GM12875 (cell line): ENCODE data around the gene ZNF341.

ENCODE experiments used
- H3K4me3 ChIP-seq: one replicate; pipeline ENCODE4 v1.5.1; 2011; ENCODE audit warnings: low read depth, low read length, control low read depth
- TF ChIP-seq, protein P1 (sequence below): IDR thresholded peaks from 2 replicates; pipeline ENCODE4 v1.5.1; 2011; ENCODE audit warnings: low read depth, mild to moderate bottlenecking, control low read depth, inconsistent platforms, low read length, moderate library complexity, borderline replicate concordance; ENCODE audit not compliant: insufficient read depth

The ZNF341 gene

DNA sequence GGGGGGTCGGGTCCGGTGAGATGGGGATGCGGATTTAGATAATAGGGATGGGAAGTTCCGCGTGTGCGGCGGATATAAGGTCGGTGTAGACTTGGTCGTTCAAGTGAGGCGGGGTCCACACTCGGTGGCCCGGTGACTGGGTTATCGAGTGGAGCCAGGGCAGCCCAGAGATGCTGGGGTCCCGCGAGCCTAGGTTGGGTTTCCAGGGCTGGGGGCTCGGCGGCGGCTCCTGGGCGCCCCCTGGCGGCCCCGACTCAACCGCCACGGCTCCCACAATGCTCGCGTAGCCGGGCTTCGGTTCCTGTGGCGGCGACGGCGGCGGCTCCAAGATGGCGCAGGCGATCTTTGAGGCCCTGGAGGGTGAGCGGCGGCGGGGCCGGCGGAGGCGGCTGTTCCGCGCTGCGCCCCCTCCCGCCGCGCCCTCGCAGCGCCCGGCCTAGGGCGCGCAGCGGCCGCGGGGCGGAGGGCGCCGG, at the start of gene ZNF341:
ZNF341 (plus strand) TSS at position 304 of the 473 bp plus-strand sequence; CDS start at position 330, 26 bp downstream.
- TF ChIP-seq, protein P1, sequence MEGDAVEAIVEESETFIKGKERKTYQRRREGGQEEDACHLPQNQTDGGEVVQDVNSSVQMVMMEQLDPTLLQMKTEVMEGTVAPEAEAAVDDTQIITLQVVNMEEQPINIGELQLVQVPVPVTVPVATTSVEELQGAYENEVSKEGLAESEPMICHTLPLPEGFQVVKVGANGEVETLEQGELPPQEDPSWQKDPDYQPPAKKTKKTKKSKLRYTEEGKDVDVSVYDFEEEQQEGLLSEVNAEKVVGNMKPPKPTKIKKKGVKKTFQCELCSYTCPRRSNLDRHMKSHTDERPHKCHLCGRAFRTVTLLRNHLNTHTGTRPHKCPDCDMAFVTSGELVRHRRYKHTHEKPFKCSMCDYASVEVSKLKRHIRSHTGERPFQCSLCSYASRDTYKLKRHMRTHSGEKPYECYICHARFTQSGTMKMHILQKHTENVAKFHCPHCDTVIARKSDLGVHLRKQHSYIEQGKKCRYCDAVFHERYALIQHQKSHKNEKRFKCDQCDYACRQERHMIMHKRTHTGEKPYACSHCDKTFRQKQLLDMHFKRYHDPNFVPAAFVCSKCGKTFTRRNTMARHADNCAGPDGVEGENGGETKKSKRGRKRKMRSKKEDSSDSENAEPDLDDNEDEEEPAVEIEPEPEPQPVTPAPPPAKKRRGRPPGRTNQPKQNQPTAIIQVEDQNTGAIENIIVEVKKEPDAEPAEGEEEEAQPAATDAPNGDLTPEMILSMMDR: peak; percentile 87
- H3K4me3 ChIP-seq: peak within 1 kb of the TSS; percentile 55

DNA sequence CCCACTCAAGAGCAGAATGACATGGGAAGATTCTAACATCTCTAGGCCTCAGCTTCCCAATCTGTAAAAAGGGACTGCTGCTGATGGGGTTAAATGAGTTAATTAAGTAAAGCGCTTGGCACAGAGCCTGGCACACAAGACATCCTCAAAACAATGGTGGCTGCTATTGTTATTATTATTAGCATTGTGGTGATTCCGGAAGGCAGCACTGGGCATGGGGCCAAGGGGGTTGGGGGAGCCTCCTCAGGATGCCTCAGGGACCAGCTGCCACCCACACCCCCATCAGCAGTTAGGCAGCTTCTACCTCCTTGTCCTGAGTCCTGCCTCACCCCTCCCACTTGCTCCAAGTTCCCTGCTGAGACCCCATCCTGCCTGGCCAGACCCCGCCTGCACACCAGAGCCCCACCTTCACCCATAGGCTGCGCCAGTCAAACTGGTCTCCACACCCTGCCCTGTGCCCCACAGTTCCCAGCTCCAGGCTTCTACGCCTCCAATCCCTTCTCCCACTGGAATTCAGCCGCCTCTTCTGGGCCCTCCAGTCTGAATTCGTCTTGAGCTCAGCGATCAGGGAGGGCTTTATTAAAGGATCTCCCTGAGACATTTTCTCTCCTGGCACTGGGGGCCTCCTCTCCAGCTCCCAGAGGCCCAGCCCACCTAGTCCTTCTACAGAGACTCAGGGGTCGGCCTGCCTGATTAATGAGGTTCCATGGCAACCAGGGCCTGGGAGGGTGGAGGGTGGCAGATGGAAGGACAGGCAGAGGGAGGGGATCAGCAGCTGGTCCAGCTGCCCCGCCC, 47.1 kb upstream of the ZNF341 start:
- TF ChIP-seq, protein P1: no peak
- H3K4me3 ChIP-seq: peak overlapping the region; percentile 58

DNA sequence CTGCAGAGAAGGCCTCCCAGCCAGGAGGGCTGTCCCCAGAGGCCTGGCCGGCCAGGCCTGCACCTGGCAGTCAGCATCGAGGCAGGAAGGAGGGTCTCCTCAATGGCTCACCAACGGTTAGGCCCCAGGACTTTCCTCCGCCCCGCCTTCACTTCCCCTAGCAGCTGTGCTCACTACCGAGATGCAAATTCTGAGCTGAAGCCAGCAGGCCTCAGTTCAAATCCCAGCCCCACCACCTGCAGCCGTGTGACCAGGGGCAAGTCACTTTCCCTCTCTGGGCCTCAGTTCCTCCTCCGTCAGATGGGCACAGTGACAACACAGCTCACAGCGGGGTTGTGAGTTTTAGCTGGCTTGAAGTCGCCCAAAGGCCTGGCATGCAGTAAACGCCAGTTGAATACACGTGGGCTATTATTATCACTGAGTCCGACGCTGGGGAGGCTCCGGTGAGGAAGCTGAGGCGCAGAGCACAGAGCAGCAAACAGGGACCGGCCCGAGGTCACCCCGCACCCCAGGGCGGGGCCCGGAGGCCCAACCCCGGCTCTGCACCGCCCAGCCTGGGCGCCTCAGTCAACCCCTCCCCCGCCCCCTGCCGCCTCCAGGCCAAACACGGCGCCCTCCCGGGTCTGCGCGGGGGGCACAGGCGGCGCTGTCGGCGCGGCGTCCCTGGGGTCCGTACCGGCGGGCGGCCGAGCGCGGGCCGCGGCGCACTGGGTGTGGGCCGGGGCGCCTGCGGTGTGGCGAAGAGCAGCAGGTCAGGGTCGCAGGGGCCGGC, 46.3 kb upstream of the ZNF341 start:
- peak overlapping the region; percentile 58 for H3K4me3 ChIP-seq
- TF ChIP-seq, protein P1: no peak

DNA sequence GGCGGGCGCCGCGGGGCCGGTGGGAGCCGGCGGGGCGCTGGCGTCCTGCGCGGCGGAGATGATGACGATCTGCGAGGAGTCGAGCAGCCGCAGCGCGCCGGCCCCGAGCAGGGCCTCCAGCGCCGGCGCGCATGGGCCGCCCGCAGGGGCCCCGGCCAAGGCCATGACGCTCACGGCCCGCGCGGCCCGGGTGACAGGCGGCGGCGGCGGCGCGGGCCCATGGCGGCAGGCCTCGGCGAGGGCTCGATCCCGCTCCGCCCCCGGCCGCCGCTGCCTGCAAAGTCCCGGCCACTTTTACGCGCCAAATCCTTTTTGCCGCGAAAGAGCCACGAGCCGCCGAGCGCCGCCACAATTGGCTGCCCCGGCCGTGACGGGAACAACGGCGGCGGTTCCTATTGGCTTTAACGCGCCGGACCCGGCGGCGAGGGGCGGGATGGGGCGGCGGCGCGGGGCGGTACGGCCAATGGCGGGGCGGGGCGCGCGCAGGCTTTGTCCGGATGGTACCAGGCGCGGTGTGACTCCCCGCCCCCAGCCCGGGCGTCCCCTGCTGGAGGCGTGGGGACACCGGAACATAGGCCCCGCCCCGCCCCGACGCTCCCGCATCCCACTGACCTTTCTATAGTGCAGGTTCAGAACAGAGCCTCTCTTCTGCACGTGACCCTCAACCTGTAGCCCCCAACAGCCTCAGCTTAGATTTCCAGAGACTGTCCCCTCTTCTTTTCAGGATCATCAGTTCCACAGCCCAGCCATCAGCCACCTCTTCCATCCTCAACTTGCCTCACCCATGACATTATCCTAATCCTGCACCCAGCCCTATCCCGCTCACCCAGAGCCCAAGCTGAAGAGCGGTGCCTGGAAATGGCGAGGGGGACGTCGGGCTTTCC, 45.5 kb upstream of the ZNF341 start, which contains the start of gene E2F1:
E2F1 (minus strand) TSS at position 286 of the 884 bp plus-strand sequence; CDS start at position 165, 121 bp downstream.
- TF ChIP-seq, protein P1: peak; percentile 33; the same call in 1 of the 2 replicates
- peak within 1 kb of the TSS; percentile 58 for H3K4me3 ChIP-seq

DNA sequence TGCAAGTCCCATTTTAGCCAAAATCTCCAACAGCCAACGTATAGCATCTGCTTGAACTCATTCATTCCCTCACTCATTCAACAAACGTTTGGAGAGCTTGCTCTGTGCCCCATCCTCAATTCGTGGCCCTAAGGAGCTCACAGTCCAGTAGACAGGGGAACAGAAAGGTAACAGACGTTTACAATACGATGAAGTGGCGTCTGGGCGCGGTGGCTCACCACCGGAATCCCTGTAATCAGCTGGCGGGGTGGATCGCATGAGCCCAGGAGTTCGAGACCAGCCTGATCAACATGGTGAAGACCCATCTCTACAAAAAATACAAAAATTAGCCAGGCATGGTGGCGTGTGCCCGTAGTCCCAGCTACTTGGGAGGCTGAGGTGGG, 44.8 kb upstream of the ZNF341 start:
- H3K4me3 ChIP-seq: no peak overlapping the region
- TF ChIP-seq, protein P1: no peak

DNA sequence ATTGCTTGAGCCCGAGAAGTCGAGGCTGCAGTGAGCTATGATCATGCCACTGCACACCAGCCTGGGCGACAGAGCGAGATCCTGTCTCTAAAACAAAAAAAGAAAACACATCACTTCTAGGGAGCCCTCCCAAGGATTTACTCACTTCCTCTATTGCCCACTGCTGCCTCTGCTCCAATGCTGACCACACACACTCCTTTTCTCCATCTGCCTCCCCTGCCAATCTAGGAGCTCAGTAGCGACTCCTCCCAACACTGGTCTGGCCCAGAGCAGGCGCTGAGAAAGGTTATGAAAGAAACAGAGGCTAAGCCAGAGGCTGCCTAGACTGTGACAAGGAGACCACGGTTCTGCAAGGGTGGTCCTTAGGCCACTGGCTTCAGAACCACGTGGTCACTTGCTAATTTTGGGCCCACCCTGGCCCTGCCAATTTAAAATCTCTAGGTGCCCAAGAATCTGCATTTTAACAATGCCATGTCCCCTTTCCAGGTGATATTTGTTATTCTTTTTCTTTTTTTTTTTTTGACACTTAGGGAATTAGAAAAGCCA, 44.4 kb upstream of the ZNF341 start:
- no peak overlapping the region for H3K4me3 ChIP-seq
- TF ChIP-seq, protein P1: no peak
